Memory B cell (primary cell): ENCODE measurements around the gene TMEM117.
A peak's percentile ranks its signal among the peaks of the same experiment; 100 is the strongest.

Source experiments
- ATAC-seq: fragments of 150-1000 bp; cut with Tn5 transposase; 2 replicates; pipeline ENCODE4 v1.10.0; 2021; ENCODE audit warnings: low read depth, mild to moderate bottlenecking, moderate library complexity
- DNase-seq, 2 donors: peaks; one replicate each; pipeline ENCODE4 v3.0.0; 2022; ENCODE audit warnings: low spot score in 2 of 2
- H3K27ac Mint-ChIP-seq: one replicate; pipeline ENCODE4 v1.8.0; 2022; ENCODE audit warnings: mild to moderate bottlenecking, moderate library complexity, mixed read lengths
- H3K27me3 Mint-ChIP-seq: one replicate; pipeline ENCODE4 v1.8.0; 2022; ENCODE audit warnings: mixed read lengths
- H3K36me3 Mint-ChIP-seq: one replicate; pipeline ENCODE4 v1.8.0; 2022; ENCODE audit warnings: mild to moderate bottlenecking, mixed read lengths
- H3K4me1 Mint-ChIP-seq: one replicate; pipeline ENCODE4 v1.8.0; 2022; ENCODE audit warnings: mixed read lengths
- H3K4me3 Mint-ChIP-seq: one replicate; pipeline ENCODE4 v1.8.0; 2022; ENCODE audit warnings: mild to moderate bottlenecking, moderate library complexity, mixed read lengths
- H3K9me3 Mint-ChIP-seq: one replicate; pipeline ENCODE4 v1.8.0; 2022; ENCODE audit warnings: mixed read lengths

Gene TMEM117

DNA sequence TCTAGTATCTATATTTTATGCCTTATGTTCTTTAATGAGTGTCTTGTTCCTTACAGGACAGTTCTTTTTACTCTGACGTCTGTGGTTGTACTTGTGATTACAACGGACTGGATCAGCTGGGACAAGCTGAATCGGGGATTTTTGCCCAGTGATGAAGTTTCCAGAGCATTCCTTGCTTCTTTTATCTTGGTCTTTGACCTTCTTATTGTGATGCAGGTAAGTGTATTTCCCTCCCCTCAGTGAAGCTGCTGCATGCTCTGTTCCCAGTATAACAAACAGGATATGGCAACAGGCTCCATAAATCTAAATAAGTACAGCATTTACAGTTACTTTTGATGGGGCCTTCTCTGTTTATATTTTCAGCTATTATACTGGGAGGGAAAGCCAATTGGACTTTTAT lies 463.6 kb downstream of the TMEM117 start:
- Mint-ChIP-seq H3K27ac (no peak overlapping the region), H3K4me3 (no peak overlapping the region)

GRCh38 chr12:44307506-44308168 lies 471.8 kb downstream of the TMEM117 start:
- Mint-ChIP-seq H3K4me1 (peaks cover 6% of the 10 kb centered on the region), H3K9me3 (peaks cover 6% of the 10 kb centered on the region), H3K36me3 (peaks cover 14% of the 10 kb centered on the region), H3K4me3 (peak overlapping the region; percentile 30), H3K27ac (peak overlapping the region; percentile 0), H3K27me3 (no peaks in the 10 kb centered on the region)
- DNase-seq (no peak), ATAC-seq (no peak)

More for the DNA sequence above, 463.6 kb downstream of the TMEM117 start:
- DNase-seq (no peak), ATAC-seq (no peak)
- Mint-ChIP-seq H3K4me1 (peaks cover 13% of the 10 kb centered on the region), H3K27me3 (no peaks in the 10 kb centered on the region), H3K9me3 (peaks cover 5% of the 10 kb centered on the region), H3K36me3 (peaks cover 18% of the 10 kb centered on the region)

GRCh38 chr12:44313188-44313587 lies 477.3 kb downstream of the TMEM117 start:
- no peak for DNase-seq
- H3K36me3 Mint-ChIP-seq = peaks cover 3% of the 10 kb centered on the region
- no peaks in the 10 kb centered on the region for H3K27me3 Mint-ChIP-seq
- H3K9me3 Mint-ChIP-seq = peaks cover 8% of the 10 kb centered on the region
- no peak overlapping the region for H3K27ac Mint-ChIP-seq
- no peak overlapping the region for H3K4me3 Mint-ChIP-seq
- ATAC-seq = no peak
- H3K4me1 Mint-ChIP-seq = no peaks in the 10 kb centered on the region

DNA sequence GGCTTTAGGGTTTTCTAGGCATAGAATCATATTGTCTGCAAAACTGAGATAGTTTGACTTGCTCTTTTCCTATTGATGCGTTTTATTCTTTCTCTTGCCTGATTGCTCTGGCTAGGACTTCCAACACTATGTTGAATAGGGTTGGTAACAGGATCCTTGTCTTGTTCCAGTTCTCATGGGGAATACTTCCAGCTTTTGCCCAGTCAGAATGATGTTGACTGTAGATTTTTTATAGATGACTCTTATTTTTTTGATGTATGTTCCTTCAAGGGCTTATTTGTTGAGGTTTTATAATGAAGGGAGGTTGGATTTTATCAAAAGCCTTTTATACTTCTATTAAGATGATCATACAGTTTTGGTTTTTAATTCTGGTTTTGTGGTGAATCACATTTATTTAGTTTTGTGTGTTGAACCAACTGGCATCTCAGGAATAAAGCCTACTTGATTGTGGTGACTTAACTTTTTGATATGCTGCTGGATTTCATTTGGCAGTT lies 478.2 kb downstream of the TMEM117 start:
- H3K27ac Mint-ChIP-seq = no peak overlapping the region
- peaks cover 8% of the 10 kb centered on the region for H3K9me3 Mint-ChIP-seq
- no peaks in the 10 kb centered on the region for H3K4me1 Mint-ChIP-seq
- ATAC-seq (no peak), DNase-seq (no peak)
- H3K4me3 Mint-ChIP-seq = no peak overlapping the region
- peaks cover 3% of the 10 kb centered on the region for H3K36me3 Mint-ChIP-seq
- H3K27me3 Mint-ChIP-seq = no peaks in the 10 kb centered on the region

GRCh38 chr12:44317651-44318126 lies 481.8 kb downstream of the TMEM117 start:
- H3K27me3 Mint-ChIP-seq = no peaks in the 10 kb centered on the region
- DNase-seq = no peak
- no peaks in the 10 kb centered on the region for H3K4me1 Mint-ChIP-seq
- no peak overlapping the region for H3K4me3 Mint-ChIP-seq
- peak; percentile 53 for ATAC-seq
- H3K36me3 Mint-ChIP-seq = no peaks in the 10 kb centered on the region
- H3K9me3 Mint-ChIP-seq = peaks cover 2% of the 10 kb centered on the region
- H3K27ac Mint-ChIP-seq = no peak overlapping the region

GRCh38 chr12:44331269-44331668 lies 495.4 kb downstream of the TMEM117 start:
- Mint-ChIP-seq H3K9me3 (peaks cover 7% of the 10 kb centered on the region), H3K27ac (no peak overlapping the region), H3K36me3 (peaks cover 8% of the 10 kb centered on the region), H3K4me1 (no peaks in the 10 kb centered on the region), H3K27me3 (no peaks in the 10 kb centered on the region), H3K4me3 (no peak overlapping the region)
- DNase-seq = no peak
- no peak for ATAC-seq

DNA sequence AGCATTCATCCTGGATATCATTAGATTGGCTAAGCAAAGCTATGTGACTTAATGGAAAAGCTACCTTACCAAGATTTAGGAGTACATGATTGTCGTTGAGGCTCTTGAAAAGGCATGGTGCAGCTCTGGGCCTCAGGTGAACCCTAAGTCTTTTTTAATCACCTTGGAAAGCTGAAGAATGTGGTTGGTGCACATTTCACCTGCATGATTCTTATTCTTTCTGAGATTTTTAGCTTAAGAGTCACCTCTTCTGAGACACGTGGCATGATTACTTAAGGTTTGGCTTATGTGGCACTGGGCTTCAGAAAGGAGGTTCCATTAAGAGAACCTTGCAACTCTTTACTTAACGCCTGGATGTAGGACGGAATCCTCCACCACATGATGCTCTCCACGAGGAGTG lies 498.5 kb downstream of the TMEM117 start:
- H3K9me3 Mint-ChIP-seq = peaks cover 7% of the 10 kb centered on the region
- no peak overlapping the region for H3K27ac Mint-ChIP-seq
- no peaks in the 10 kb centered on the region for H3K27me3 Mint-ChIP-seq
- ATAC-seq (no peak), DNase-seq (no peak)
- H3K4me3 Mint-ChIP-seq = no peak overlapping the region
- H3K36me3 Mint-ChIP-seq = peaks cover 8% of the 10 kb centered on the region
- no peaks in the 10 kb centered on the region for H3K4me1 Mint-ChIP-seq

DNA sequence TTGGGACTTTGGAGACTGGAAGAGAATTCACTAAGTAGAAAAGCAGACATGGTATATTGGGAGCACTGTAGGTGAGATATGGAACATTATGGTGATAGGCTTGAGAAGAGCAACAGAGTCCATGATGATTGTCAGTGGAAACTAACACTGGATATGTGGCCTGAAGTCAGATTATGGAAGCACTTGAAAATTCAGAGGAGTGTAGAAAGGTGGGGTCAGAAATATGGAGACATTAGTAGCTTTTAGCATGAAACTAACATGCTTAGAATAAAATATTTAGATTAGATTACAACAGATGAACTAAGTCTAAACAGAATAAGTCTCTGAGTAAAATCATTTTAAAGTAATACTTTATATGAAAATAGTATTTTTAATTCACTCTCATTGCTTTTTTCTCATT lies 499.1 kb downstream of the TMEM117 start:
- no peak overlapping the region for H3K27ac Mint-ChIP-seq
- no peaks in the 10 kb centered on the region for H3K27me3 Mint-ChIP-seq
- peaks cover 7% of the 10 kb centered on the region for H3K9me3 Mint-ChIP-seq
- DNase-seq (no peak), ATAC-seq (no peak)
- H3K4me1 Mint-ChIP-seq = no peaks in the 10 kb centered on the region
- no peak overlapping the region for H3K4me3 Mint-ChIP-seq
- H3K36me3 Mint-ChIP-seq = peaks cover 9% of the 10 kb centered on the region

DNA sequence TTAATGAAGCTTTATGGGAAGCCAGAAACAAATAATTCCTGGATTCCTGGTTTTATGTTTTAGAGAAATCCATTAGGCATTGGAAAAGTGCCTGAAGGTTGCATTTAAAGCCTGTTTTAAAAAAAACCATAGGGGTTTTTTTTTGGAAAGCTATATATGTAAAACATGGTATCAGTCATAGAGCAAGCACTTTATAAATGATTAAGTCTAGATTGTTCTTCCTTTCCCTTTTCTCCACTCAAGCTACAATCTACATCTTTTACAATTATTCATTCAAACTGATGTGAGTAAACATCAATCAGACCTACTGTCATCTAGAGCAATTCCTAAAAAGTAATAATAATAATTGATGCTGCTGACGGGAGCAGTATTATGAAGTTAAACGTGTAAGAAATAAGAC lies 500.7 kb downstream of the TMEM117 start:
- H3K27ac Mint-ChIP-seq = no peak overlapping the region
- H3K27me3 Mint-ChIP-seq = no peaks in the 10 kb centered on the region
- ATAC-seq (no peak), DNase-seq (no peak)
- peaks cover 9% of the 10 kb centered on the region for H3K9me3 Mint-ChIP-seq
- peaks cover 9% of the 10 kb centered on the region for H3K36me3 Mint-ChIP-seq
- H3K4me1 Mint-ChIP-seq = no peaks in the 10 kb centered on the region
- H3K4me3 Mint-ChIP-seq = no peak overlapping the region

- H3K27me3 Mint-ChIP-seq = no peaks in the 10 kb centered on the region
- no peaks in the 10 kb centered on the region for H3K4me1 Mint-ChIP-seq
- ATAC-seq (no peak), DNase-seq (no peak)
- H3K4me3 Mint-ChIP-seq = no peak overlapping the region
- H3K27ac Mint-ChIP-seq = no peak overlapping the region
- peaks cover 3% of the 10 kb centered on the region for H3K36me3 Mint-ChIP-seq
- peaks cover 2% of the 10 kb centered on the region for H3K9me3 Mint-ChIP-seq
Observed at GRCh38 chr12:44342371-44342770, 506.5 kb downstream of the TMEM117 start.

GRCh38 chr12:44347145-44347544 lies 511.3 kb downstream of the TMEM117 start:
- H3K27ac Mint-ChIP-seq = no peak overlapping the region

GRCh38 chr12:44357494-44357893 lies 521.6 kb downstream of the TMEM117 start:
- DNase-seq (no peak), ATAC-seq (no peak)
- H3K4me3 Mint-ChIP-seq = no peak overlapping the region
- peaks cover 2% of the 10 kb centered on the region for H3K9me3 Mint-ChIP-seq
- H3K4me1 Mint-ChIP-seq = no peaks in the 10 kb centered on the region
- H3K36me3 Mint-ChIP-seq = peaks cover 10% of the 10 kb centered on the region
- H3K27ac Mint-ChIP-seq = no peak overlapping the region
- H3K27me3 Mint-ChIP-seq = no peaks in the 10 kb centered on the region

More at GRCh38 chr12:44347145-44347544, 511.3 kb downstream of the TMEM117 start:
- peaks cover 4% of the 10 kb centered on the region for H3K36me3 Mint-ChIP-seq
- no peaks in the 10 kb centered on the region for H3K9me3 Mint-ChIP-seq
- ATAC-seq (no peak), DNase-seq (no peak)
- peaks cover 4% of the 10 kb centered on the region for H3K4me1 Mint-ChIP-seq
- H3K4me3 Mint-ChIP-seq = no peak overlapping the region
- H3K27me3 Mint-ChIP-seq = no peaks in the 10 kb centered on the region

- H3K9me3 Mint-ChIP-seq = peaks cover 2% of the 10 kb centered on the region
- DNase-seq = no peak
- ATAC-seq = no peak
- no peak overlapping the region for H3K4me3 Mint-ChIP-seq
- H3K36me3 Mint-ChIP-seq = peaks cover 10% of the 10 kb centered on the region
- H3K27me3 Mint-ChIP-seq = no peaks in the 10 kb centered on the region
- H3K27ac Mint-ChIP-seq = no peak overlapping the region
- H3K4me1 Mint-ChIP-seq = no peaks in the 10 kb centered on the region
Observed at GRCh38 chr12:44358636-44359035, 522.8 kb downstream of the TMEM117 start.

DNA sequence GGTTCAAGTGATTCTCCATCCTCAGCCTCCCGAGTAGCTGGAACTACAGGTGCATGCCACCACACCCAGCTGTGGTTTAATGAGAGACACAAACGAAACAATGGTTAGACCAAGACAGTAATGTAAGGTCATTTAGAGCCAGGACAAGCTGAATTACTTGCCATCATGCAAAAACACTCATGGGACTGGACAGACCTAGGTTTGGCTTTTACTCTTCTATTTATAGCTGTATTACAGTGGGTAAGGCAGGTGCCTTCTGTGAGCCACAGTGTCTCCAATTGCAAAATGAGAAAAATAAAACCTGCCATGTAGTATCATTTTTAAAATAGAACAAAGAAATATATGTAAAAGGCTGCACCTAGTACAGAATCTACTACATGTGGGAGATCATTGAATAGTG lies 527.1 kb downstream of the TMEM117 start:
- peaks cover 6% of the 10 kb centered on the region for H3K4me1 Mint-ChIP-seq
- no peak overlapping the region for H3K4me3 Mint-ChIP-seq
- no peaks in the 10 kb centered on the region for H3K27me3 Mint-ChIP-seq
- DNase-seq (no peak), ATAC-seq (no peak)
- H3K36me3 Mint-ChIP-seq = peaks cover 2% of the 10 kb centered on the region
- no peaks in the 10 kb centered on the region for H3K9me3 Mint-ChIP-seq
- no peak overlapping the region for H3K27ac Mint-ChIP-seq

- Mint-ChIP-seq H3K9me3 (no peaks in the 10 kb centered on the region), H3K4me3 (no peak overlapping the region), H3K27me3 (no peaks in the 10 kb centered on the region), H3K4me1 (peaks cover 8% of the 10 kb centered on the region), H3K27ac (no peak overlapping the region), H3K36me3 (peaks cover 2% of the 10 kb centered on the region)
- ATAC-seq (no peak), DNase-seq (no peak)
Observed at GRCh38 chr12:44367136-44367535, 531.3 kb downstream of the TMEM117 start.
